GM12873 (cell line): ENCODE results near the gene KIF4A.

Source experiments
- CTCF ChIP-seq: IDR thresholded peaks from 2 replicates; pipeline ENCODE4 v1.5.1; 2012; ENCODE audit warnings: low read depth, mild to moderate bottlenecking, moderate library complexity, low read length, control low read depth; ENCODE audit not compliant: insufficient read depth; ENCODE audit errors: missing control alignments

Gene KIF4A

GRCh38 chrX:70336767-70337166, 46.9 kb downstream of the KIF4A start:
- TF ChIP-seq CTCF: no peak

- TF ChIP-seq CTCF: no peak
Observed at GRCh38 chrX:70338290-70338689, 48.4 kb downstream of the KIF4A start.

- TF ChIP-seq CTCF: no peak
Observed at GRCh38 chrX:70343435-70343834, 53.5 kb downstream of the KIF4A start.

- TF ChIP-seq CTCF: no peak
Observed at GRCh38 chrX:70346418-70347070, 56.6 kb downstream of the KIF4A start.

- TF ChIP-seq CTCF: no peak
Observed at GRCh38 chrX:70352496-70352895, 62.6 kb downstream of the KIF4A start.

- no peak for TF ChIP-seq CTCF
Observed at GRCh38 chrX:70353514-70353913, 63.6 kb downstream of the KIF4A start.

GRCh38 chrX:70354716-70355115, 64.8 kb downstream of the KIF4A start:
- TF ChIP-seq CTCF: no peak
